ENCODE measurements around the gene RHO. TPM values are rescaled to one million over a fixed set of nuclear protein-coding genes. Genes with fewer than 3 reads are reported as not detected.
"Not testable (repeated sequence)": the region's sequence is repeated elsewhere in the genome, so short reads cannot be mapped to it uniquely, and the experiment has no call there.

RHO gene
- polyA plus RNA-seq, 3 donors = 0.07 to 0.34 (median 0.10) TPM

DNA sequence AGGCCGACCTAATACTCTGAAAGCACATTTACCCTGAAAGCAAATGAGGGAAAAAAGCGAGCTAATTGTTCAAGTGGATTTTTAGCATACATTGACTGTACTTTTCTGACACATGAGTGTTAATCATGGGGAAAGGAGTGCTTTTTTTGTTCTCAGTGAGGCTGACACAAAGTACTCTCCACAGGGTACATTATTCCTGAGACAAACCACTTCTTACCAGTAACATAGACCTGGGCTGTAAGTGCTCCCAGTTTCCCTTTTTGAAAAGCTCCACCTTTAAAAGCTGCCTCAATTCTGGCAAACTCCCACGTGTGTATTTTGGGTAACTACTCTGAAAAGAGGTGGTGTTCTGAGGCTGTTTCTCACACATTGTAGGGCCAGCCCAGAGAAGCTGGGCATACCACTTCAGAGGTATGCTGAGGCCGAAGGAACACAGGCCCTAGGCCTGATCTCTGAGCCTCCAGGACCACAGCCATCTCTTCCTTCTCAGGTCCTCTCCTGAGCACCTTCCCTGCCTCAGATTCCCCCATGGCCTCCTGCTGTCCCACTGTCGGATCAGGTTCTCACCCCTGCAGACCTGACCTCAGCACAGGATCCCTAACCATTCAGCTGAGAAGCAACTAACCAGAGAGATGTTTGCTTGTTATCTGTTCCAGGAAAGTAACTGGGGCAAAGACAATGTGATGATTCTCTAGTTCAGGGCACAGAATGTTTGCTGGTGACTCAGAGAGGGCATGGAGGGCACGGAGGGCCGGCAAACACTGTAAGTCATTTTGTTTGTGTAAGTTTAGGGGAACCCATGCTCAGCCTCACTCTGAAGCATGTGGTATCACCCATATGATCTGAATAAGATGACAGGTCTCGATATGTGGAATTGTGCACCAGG, 29.6 kb upstream of the RHO start:
- DNase-seq = not testable (repeated sequence)

DNA sequence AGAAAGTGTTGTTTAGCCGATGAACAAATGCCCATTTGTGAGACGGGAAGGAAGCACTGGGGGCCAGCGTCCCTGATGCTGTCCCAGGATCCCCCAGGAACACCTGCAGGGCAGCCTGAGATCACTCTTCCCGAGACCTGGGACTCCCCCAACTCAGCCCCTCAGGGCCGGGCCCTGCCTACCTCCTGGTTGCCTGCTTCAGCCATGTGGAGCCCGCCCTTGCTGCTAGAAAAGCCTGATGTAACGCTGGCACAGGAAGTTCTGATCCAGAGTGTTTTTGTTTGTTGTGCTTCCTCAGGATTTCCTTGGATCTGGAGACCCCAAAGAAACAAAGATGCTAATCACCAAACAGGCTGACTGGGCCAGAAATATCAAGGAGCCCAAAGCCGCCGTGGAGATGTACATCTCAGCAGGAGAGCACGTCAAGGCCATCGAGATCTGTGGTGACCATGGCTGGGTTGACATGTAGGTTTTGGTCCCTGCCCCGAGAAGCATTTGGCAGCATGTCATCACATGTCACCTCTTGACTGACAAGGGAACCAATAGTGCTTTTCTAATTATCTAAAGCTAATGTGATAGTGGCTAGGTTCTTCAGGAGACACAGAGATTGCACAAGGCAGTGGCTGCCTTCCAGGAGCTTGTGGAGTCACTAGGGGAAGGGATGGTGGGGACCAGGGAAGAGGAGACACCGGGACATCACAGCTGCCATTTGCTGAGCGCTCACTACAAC, 28.7 kb upstream of the RHO start:
- DNase-seq = not testable (repeated sequence)

DNA sequence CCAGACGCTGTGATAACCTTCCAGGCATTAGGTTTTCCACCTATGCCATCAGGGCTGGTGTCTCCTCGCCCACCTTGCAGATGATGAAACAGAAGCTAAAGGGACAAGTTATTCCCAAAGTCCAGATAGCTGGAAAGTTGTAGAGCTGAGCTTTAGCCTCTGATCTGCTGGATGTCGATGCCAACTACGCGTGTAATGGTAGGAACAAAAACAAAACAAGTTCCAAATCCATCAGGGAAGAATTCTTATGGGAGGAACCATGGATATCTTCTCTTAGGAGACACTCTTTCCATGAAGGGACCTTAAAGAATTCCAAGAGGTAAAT, 28.1 kb upstream of the RHO start:
- DNase-seq = no peak

DNA sequence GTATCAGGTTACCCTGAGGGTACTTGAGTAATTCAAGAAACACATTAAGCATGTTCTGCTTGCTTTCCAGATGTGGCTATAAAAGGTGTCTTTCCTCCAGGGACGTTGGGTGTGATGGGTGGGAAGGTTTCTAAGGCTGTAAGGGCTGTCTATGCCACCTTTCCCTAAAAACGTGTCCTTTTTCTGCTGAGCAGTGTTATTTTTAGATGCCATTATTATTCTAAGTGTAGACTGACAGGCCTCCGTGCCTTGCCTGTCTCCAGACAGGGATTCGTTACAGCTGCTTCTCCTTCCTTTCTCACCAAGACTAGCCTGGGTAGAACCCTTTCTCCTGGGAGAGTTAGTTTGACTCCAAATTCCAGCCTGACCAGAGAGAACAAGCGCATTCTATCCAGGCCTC, 26.8 kb upstream of the RHO start:
- no peak for DNase-seq

DNA sequence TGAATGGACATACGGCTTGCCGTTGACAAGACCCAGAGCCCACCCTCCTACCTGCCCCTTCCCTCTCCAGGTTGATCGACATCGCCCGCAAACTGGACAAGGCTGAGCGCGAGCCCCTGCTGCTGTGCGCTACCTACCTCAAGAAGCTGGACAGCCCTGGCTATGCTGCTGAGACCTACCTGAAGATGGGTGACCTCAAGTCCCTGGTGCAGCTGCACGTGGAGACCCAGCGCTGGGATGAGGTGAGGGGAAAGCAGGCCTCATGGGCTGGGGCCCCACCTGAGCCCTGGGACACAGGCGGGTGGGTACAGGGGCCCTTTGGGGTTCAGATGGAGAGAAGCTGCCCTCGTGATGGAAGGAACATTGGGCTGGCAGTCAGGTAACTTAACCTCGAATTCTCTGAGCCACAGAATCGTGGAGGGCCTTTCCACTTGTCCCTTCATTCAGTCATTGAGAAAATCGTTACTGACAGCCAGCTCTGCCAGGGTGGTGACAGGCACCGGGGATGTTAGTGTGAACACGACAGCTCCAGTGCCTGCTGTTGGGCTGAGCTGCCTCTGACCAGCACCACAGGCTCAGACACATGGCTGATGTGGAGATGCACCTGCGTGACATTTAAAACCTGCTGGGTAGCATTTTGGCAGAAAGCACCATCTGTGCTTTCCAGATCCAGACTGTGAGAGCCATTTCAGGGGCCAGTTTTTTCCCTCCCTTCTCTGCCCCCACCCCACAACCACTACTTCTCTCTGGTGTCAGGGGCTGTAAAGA, 25.6 kb upstream of the RHO start:
- DNase-seq = no peak

DNA sequence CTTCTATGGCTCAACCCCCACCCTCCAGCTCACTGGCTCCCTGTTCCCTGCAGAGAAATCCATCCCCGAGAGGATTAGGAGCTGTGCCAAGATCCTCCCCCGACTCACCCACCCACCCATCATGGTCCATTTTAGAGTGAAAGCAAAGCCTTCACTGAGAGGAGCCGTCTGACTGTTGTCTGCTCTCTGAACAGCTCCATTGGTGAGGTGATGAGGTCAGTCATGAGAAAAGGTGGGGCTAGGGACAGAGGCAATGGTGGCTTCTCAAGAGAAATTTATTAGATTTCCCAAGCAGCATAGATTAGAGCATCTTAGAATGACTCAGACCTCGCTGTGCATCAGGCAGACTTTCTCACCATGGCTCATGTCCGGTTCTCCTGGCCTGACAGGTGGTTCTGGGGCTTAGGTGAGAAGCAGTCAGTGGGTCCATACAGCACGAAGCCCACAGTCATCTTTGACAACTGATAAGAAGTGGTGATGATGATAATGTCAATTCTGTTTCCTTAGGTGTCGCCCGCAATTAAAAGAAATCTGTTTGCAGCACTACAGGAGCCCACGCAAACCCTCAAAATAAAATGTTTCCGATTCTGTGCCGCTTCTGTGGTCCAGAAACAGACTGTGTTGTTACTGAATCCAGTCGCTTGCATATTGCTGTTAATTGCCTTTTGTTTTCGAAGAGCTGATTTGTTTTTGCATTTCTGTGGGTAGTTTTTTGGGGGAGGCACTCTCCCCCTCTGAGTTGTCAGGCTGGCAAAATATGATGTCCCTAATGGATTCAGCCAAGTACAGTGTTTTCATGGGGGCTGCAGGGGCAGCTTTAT, 24.8 kb upstream of the RHO start:
- no peak for DNase-seq

DNA sequence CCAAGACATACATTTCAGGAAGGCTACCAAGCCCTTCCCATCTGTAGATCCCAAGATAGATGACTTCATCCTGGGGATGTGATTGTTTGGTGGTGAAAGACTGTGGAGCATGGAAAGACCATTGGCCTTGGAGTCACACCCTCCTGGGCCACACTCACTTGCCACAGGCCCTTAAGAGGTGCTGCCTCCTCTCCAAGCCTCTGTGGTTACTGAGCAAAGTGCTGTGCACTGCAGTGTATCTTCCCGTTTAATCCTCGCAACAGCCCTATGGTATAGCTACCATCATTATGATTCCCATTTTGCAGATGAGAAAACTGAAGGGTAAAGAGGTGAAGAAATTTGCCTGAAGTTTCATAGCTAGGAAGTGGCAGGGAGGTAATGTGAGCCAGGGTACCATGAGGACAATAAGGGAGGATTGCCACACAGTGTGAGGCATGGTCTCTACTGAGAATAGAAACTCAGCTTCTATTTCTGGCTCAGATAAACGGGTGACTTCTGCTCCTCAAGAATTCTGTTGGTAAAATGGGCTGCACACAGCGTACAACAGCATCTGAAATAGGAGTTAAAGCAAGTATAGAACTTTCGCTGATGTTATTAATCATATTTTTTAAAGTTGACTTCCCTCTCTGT, 23.9 kb upstream of the RHO start:
- DNase-seq = no peak

DNA sequence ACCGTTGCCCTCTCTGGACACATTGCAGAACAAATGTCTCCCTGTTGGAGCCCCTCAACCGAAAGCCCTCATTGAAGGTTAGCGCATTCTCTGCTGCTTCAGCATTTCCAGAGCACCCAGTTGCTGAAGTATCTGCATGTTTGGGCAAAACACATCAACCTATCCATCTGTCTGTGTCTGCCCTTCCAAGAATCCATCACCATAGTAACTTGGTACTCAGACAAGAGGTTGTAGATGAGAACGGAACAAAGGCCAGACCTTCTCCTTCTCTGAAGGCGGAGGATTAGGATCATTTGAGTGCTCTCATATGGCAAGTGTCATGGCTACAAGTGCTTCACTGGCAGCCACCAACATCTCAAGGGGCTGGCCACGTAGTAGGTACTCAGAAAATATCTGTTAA, 23.1 kb upstream of the RHO start:
- no peak for DNase-seq

DNA sequence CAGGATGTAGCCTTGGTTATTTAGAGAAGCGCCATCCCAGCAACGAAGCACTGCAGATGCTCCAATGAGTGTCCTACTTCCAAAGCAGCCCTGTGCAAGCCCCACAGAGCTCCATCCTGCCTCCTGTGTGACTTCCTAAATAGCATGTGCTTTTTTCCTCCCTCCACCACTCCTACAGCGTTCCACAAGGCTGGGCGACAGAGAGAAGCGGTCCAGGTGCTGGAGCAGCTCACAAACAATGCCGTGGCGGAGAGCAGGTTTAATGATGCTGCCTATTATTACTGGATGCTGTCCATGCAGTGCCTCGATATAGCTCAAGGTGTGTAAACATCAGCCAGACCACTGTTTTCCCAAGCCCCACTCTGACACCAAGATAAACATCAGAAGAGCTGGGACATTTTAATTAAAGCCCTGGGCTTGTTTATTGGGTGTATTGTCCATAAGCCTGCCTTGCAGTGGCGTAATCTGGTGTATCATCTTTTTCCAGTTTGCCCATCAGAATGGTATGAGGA, 22.2 kb upstream of the RHO start:
- no peak for DNase-seq

DNA sequence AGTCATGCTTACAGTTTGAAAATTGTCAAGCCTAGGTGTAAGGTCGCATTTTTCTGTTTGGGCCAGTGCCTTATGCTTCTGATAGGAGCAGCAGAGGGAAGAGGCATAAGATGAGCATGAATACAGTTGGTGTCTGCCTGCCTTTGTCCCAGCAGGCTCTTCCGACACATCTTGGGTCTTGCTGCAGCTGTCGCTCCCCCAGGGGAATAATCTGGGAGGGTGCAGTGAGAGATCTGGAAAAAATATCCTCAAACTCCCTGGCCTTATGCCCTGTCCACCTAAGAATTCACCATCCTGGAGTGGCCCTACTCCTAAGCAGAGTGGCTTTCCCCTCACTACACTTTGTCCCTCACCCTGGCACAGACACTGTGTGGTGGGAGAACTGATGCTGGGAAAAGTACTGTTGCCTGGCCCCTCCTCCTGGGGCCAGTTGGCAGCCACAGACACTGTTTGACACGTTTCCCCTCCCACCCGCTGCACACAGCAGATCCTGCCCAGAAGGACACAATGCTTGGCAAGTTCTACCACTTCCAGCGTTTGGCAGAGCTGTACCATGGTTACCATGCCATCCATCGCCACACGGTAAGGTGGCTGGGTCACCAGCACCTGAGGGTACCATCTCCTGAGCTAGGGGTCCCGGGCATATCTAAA, 21.1 kb upstream of the RHO start:
- DNase-seq = no peak

DNA sequence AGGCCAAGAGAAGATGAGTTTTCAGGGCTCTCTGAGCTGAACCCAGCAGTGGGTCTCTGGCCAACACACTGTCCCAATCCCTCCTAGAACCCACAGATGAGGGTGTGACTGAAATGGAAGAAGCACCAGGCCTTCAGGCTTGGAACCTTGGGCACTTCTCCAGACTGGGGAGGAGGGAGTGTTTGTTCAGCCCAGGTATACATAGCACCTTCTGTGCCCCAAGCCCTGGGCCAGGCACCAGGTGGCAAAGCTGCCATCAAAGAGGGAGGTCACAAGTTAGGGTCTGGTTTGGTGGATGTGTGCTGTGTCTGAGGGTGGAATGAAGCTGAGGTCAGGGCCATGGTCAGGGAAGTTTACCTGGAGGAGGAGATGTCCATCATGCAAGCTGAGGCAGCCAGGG, 15.8 kb upstream of the RHO start:
- no peak for DNase-seq

DNA sequence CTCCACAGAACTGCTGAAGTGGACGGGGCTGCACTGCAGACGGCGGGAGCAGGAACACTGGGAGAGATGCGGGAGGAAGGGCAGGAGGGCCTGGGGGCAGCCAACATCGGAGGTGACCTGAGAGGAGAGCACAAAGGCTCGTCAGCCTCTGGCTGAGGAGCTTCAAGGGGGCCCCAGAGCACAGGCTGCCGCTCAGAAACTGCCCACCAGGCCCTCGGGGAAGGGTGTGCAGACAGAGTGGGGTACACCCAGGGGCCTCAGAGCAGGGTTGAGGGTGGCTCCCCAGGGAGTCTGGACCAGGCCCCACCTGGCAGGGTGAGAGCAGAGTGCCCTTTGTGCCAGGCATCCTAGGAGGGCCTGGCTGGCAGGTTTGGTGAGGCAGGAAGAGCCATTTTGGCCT, 14.7 kb upstream of the RHO start:
- no peak for DNase-seq

DNA sequence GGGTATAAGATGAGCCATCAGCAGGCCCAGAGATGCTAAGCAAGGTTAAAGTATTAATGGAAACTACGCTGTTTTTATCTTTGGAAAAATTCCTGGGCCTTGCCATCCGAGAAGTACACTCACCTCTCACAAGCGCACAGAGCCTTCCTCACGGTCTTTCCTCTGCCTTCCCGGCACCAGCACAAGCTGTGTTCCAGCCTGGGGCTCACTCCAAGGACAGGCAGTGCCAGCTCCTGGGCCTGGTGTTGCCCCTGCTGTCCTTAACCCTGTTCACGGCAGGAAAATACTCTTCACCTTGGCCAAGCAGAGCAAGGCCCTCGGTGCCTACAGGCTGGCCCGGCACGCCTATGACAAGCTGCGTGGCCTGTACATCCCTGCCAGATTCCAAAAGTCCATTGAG, 14.3 kb upstream of the RHO start:
- no peak for DNase-seq

DNA sequence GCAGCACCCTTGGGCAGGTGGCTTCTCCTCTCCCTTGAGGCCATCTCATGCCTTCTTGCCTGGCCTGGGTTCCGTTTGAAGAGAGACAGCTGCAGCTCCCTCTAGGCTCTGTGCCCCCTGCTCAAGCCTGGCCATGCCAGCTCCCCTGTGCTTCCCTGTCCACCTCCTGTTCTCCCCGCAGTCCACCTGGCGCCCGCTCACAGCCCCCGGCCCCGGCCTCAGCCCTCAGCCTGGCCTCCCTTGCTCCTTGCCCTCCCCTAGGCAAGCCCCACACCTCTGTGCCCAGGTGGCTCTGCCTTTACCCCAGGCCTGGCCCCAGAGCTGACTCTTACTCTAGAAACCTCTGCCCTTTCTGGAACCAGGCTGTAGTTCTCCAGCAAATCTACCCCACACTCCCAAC, 13.9 kb upstream of the RHO start:
- DNase-seq = no peak

DNA sequence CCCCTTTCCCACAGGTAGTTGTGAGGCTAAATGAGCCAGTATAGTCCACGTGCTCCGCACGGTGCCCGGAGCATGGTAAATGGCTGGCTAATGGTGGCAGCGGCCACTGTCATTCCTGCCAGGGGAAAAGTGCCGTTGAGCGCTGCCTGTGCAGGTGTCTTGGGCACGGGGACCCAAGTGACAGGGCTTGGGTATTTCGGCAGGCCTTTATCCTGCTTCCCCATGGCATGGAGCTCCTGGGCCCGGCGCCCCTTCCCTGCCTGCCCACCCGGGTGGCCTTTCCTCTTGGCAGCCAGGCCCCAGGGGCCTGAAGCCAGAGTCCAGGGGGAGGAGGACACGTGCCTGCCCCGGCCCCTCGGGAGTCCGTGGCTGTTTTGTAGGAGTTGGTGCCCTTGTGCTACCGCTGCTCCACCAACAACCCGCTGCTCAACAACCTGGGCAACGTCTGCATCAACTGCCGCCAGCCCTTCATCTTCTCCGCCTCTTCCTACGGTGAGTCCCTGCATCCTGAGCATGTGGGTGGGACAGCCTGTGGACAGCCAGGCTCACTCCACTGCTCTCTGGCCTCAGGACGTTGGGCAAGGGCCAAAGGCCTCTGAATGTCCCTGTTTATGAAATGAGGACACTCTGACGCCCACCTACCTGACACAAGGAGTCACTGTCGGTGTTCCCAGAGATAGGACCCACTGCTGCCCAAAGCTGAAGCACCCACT, 13.2 kb upstream of the RHO start:
- DNase-seq = not testable (repeated sequence)

DNA sequence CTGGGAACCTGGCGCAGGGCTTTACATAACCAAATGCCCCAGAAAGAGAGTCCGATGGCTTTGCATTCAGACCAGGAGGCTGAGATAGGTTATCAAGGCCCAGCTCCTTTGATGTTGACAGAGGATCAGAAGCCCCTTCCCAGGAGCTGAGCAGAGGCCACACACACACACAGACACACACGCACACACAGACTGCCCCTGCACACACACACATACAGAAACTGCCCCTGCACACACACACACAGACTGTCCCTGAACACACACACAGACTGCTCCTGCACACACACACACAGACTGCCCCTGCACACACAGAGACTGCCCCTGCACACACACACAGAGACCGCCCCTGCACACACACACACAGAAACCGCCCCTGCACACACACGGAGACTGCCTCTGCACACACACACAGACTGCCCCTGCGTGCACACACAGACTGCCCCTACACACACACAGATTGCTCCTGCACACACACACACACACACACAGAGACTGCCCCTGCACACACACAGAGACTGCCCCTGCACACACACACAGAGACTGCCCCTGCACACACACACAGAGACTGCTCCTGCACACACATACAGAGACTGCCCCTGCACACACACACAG, 12.5 kb upstream of the RHO start:
- not testable (repeated sequence) for DNase-seq

DNA sequence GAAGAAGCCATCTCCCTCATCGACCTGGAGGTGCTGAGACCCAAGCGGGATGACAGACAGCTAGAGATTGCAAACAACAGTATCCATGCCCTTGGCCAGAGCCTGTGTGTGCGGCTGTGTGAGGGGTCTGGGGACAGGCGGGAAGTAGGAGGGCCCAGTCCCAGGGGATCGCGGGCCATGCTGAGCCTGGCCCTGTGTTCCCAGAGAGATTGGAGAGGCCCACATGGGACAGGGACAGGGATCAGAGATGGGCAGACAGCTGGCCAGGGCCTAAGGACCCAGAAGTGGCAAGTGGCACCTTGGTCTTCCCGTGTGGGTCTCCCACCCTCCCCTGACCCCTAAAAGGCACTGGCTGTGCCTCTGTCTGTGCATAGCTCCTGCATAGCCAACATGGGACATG, 10.9 kb upstream of the RHO start:
- DNase-seq = no peak

DNA sequence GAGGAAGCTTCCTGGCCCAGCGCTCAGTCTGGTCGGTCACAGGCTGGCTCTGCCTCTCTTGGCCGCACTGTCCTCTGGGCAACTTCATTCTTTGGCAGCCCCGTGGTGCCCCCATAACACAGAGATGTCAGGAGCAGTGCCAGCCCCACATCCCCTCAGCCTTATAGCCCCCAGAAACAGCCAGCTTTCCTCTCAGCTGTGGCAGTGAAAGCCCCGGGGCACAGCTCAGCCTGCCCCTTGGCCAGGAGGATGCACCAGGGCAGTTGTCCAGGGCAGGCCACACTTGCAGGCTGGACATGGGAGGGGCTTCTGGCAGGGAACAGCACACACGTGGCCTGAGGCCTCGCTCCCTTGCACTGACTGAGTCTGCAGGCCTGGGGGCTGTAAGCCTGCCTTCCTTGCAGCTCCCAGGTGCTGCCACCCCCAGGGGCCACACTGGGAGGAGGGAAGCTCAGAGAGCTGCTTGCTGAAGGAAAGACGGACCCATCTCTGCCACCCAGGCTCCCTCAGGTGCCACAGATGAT, 10.3 kb upstream of the RHO start:
- no peak for DNase-seq

DNA sequence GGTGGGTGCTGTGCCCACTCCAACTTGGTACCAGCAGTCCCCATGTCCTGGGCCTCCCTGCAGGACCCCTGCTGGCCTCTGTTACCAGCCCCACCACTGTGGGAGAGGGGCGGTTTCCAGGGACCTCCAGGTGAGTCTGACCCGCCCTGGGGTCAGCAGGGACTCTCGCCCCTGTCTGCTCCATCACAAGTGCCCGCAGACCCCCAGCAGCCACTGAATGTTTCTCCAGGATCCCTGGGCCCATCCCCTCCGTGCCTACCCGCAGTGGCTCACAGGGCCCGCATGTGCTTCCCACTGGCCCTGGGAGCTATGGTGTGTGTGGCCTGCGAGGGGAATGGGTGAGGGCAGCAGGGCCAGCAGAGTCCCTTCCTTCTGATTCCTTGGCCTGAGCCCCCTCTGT, 9.9 kb upstream of the RHO start:
- DNase-seq = no peak
